Smooth muscle cell of the coronary artery (primary cell): ENCODE data around the gene RPS27A. TPM values are rescaled to one million over a fixed set of nuclear protein-coding genes. Genes with fewer than 3 reads are reported as not detected.

Source experiments
- total RNA-seq: library from RNA; depleted of rRNA; stranded (reverse); fragments of >200 nt; gene quantifications from 2 replicates; pipeline ENCODE4 v1.2.3, GENCODE V29; 2014; ENCODE audit warnings: low replicate concordance

Gene RPS27A
- 625 and 765 TPM in 2 replicates for total RNA-seq

GRCh38 chr2:55232084-55232862 lies at the start of gene RPS27A, which contains the start of gene CLHC1:
Gene RPS27A (plus strand): TSS chr2:55232688. CDS start chr2:55232825, 137 bp downstream.
Gene CLHC1 (minus strand): TSS chr2:55232293. CDS start chr2:55222411, 9,882 bp downstream.

GRCh38 chr2:55268907-55269644 lies 36.6 kb downstream of the RPS27A start, which contains the start of gene MTIF2:
Gene MTIF2 (minus strand): TSS chr2:55269231. CDS start chr2:55263858, 5,373 bp downstream.

Other genes starting within 250 kb of the RPS27A start
- gene RTN4, start 182.2 kb upstream of the RPS27A start, total RNA-seq = 113 and 127 TPM in 2 replicates
- gene CLHC1, start 395 bp upstream of the RPS27A start, total RNA-seq = 5.6 and 12.1 TPM in 2 replicates
- 27.6 and 30.3 TPM in 2 replicates for gene MTIF2, start 36.5 kb downstream of the RPS27A start, total RNA-seq
- gene CCDC88A, start 187.2 kb downstream of the RPS27A start, total RNA-seq = 21.9 and 30.4 TPM in 2 replicates